ENCODE measurements around the gene RGS3. TPM values are rescaled to one million over a fixed set of nuclear protein-coding genes. Genes with fewer than 3 reads are reported as not detected.

RGS3 gene
- total RNA-seq, 2 donors from 2014 or later = 25.7 to 56.1 TPM

GRCh38 chr9:113640418-113640817, 176.9 kb downstream of the RGS3 start:
- no peak overlapping the region for H3K27ac Mint-ChIP-seq
- no peak for ATAC-seq
- peak in 1 of 2 donors; percentile 4 for DNase-seq (ENCODE audit: low spot score in 2 of 2)
- no peaks in the 10 kb centered on the region for H3K9me3 Mint-ChIP-seq
- no peaks in the 10 kb centered on the region for H3K36me3 Mint-ChIP-seq

DNA sequence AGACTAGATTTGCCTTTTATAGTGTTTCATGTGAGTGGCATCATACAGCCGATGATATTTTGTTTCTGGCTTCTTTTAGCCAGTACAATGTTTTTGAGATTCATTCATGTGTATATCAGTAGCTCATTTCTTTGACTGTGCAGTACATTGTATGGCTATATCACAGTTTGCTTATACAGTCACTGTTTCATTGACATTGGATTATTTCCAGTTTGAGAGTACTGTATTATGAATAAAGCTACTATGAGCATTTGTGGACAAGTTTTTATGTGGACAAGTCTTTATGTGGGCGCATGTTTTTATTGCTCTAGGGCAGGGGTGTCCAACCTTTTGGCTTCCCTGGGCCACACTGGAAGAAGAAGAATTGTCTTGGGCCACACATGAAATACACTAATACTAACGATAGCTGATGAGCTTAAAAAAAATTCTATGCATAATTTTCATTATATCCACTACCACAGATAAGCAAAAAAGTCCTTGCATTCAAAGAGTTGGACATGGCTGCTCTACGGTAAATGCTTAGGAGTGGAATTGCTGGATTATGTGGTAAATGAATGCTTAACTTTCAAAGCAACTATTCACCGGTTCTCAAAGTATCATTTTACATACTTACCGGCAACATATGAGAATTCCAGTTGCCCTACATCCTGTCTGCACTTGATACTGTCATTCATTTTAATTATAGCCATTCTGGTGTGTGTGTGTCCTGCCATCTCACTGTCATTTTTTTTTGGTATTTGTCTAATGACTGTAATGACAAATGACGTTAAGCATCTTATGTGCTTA, 177.8 kb downstream of the RGS3 start:
- Mint-ChIP-seq H3K36me3 (no peaks in the 10 kb centered on the region), H3K9me3 (no peaks in the 10 kb centered on the region), H3K27ac (no peak overlapping the region)
- ATAC-seq = no peak
- no peak for DNase-seq (ENCODE audit: low spot score in 2 of 2)

- no peak for DNase-seq (ENCODE audit: low spot score in 2 of 2)
- Mint-ChIP-seq H3K27ac (no peak overlapping the region), H3K9me3 (no peaks in the 10 kb centered on the region), H3K36me3 (no peaks in the 10 kb centered on the region)
- no peak for ATAC-seq
Measured at GRCh38 chr9:113644321-113644720, 180.8 kb downstream of the RGS3 start.

DNA sequence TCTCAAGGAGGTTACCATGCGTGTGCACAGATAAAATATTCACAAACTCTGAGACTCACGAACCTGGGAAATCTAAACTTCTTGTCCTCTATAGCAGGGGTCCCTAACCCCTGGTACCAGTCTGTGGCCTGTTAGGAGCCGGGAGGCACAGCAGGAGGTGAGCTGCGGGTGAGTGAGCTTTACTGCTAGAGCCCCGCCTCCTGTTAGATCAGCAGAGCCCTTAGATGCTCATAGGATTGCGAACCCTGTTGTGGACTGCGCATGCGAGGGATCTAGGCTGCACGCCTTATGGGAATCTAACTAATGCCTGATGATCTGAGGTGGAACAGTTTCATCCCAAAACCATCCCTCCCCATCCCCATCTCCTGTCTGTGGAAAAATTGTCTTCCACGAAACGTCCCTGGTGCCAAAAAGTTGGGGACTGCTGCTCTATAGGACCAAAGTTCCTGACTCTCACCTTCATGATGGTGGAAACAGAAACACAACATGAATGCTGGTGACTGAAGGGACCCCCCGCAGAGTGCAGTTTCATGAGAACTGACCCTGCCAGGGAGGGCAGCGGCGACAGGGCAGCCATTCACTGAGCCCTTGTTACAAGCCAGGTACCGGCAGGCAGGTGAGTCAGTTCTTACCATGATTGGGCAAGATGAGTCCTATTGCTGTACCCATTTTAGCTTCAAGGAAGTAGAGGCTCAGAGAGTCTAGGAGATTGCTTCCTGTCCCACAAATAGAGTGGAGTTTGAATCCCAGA, 181.9 kb downstream of the RGS3 start:
- Mint-ChIP-seq H3K27ac (peak overlapping the region in 1 of 2 donors; percentile 50), H3K9me3 (no peaks in the 10 kb centered on the region), H3K36me3 (no peaks in the 10 kb centered on the region)
- ATAC-seq (no peak), DNase-seq (ENCODE audit: low spot score in 2 of 2) (no peak)

- Mint-ChIP-seq H3K27ac (peak overlapping the region in 1 of 2 donors; percentile 50), H3K36me3 (no peaks in the 10 kb centered on the region), H3K9me3 (no peaks in the 10 kb centered on the region)
- DNase-seq (ENCODE audit: low spot score in 2 of 2) (no peak), ATAC-seq (no peak)
Measured at GRCh38 chr9:113645978-113646253, 182.4 kb downstream of the RGS3 start.

DNA sequence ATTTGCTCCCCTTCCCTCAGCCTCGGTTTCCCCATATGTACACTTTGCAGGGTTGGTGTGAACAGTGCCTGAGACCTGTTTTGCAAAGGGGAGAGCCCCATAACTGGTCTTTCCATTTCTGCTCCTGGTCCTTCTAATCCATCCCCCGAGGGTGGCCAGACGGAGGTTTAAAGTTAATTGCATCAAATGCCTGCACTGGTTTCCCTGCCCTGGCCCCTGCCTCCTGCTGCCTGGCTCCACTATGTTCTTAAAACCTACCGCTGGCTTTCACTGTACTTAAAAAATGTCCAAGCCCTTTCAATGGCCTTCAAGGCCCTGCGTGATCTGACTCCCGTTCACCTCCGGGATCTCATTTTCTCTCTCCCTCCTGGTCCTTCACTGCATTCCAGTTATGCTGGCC, 183.0 kb downstream of the RGS3 start:
- ATAC-seq = no peak
- Mint-ChIP-seq H3K9me3 (no peaks in the 10 kb centered on the region), H3K27ac (peak overlapping the region in 1 of 2 donors; percentile 84), H3K36me3 (no peaks in the 10 kb centered on the region)
- DNase-seq (ENCODE audit: low spot score in 2 of 2) = peak in 1 of 2 donors; percentile 9

Other genes with a start within 250 kb of the RGS3 start
- gene FKBP15, start 242.4 kb upstream of the RGS3 start, total RNA-seq = 10 to 100 TPM; 12.5 to 45.6 TPM
- 10 to 100 TPM; 11.5 to 14.8 TPM for gene SLC31A1, start 242.2 kb upstream of the RGS3 start, total RNA-seq
- 10 to 100 TPM; 40.3 to 47.7 TPM for gene CDC26, start 188.2 kb upstream of the RGS3 start, total RNA-seq
- 10 to 100 TPM; 45.2 to 50.3 TPM for gene PRPF4, start 188.1 kb upstream of the RGS3 start, total RNA-seq
- gene RNF183, start 160.4 kb upstream of the RGS3 start, total RNA-seq = under 1 TPM in 1 of 2 donors, not detected in 1; 0.29 TPM
- gene WDR31, start 123.5 kb upstream of the RGS3 start, total RNA-seq = 1 to 10 TPM in 1 of 2 donors, under 1 TPM in 1; 0.41 to 4.9 TPM
- 10 to 100 TPM in 1 of 2 donors, 1 to 10 TPM in 1; 7.7 to 29.6 TPM for gene BSPRY, start 114.2 kb upstream of the RGS3 start, total RNA-seq
- gene HDHD3, start 86.7 kb upstream of the RGS3 start, total RNA-seq = 10 to 100 TPM; 17.7 to 23.2 TPM
- 10 to 100 TPM; 28.0 to 35.3 TPM for gene ALAD, start 62.4 kb upstream of the RGS3 start, total RNA-seq
- 10 to 100 TPM; 46.8 to 60.8 TPM for gene POLE3, start 53.1 kb upstream of the RGS3 start, total RNA-seq
- gene C9orf43, start 53.0 kb upstream of the RGS3 start, total RNA-seq = 1 to 10 TPM in 1 of 2 donors, under 1 TPM in 1; 0.68 to 1.0 TPM

All from activated naive CD4-positive, alpha-beta T cell treated with anti-CD3 and anti-CD28 coated beads, Interleukin-2, amount 50 U/mL, for 72 hours (primary cell).